HepG2 (cell line): ENCODE measurements around the gene PACC1. TPM values are rescaled to one million over a fixed set of nuclear protein-coding genes. Genes with fewer than 3 reads are reported as not detected.
"Not testable (repeated sequence)": the region's sequence is repeated elsewhere in the genome, so short reads cannot be mapped to it uniquely, and the experiment has no call there.

Source experiments
- ATAC-seq: fragments of 200-7000 bp; cut with Tn5 transposase; 3 replicates; pipeline ENCODE4 v1.9.1; 2020; ENCODE audit warnings: mild to moderate bottlenecking, moderate library complexity
- BruUV-seq: library from RNA; stranded (reverse); fragments of 400-500 nt; replicated peaks from 2 replicates; lab custom pipeline; 2021; lab: Mats Ljungman, UMichigan
- CTCF ChIA-PET: fragments of 300-600 bp; formaldehyde crosslinking; extraction: SDS; loops from one replicate; lab custom pipeline; 2021; ENCODE audit warnings: low total read pairs, inconsistent platforms, low intra/inter-chr PET ratio; lab: Yijun Ruan, JAX
- POLR2A ChIA-PET: fragments of 350-600 bp; sonication (Branson Sonifier 250); formaldehyde crosslinking; loops from one replicate; lab custom pipeline; 2020; ENCODE audit warnings: antibody characterized with exemption, inconsistent platforms; lab: Yijun Ruan, JAX
- DNase-seq: peaks from one replicate; pipeline ENCODE4 v3.0.0-alpha.2; 2015; ENCODE audit warnings: low spot score
- FAIRE-seq: peaks from 3 replicates; lab custom pipeline; 2011; peaks lifted over from hg19 to GRCh38; lab: Jason Lieb, UNC
- H2AFZ ChIP-seq: one replicate; pipeline ENCODE4 v1.6.1; 2011; ENCODE audit warnings: low read length, inconsistent platforms
- H3K27ac ChIP-seq: fragments of 300-600 bp; 3 replicates; pipeline ENCODE4 v1.8.0; 2011; ENCODE audit warnings: mixed run types, mild to moderate bottlenecking, mixed read lengths, low read length, inconsistent platforms; ENCODE audit not compliant: insufficient read depth; ENCODE audit errors: extremely low read length
- H3K27me3 ChIP-seq, 2 experiments: fragments of 200-600 bp in 1 of 2; 2 replicates in 1 of 2; 3 replicates in 1 of 2; pipeline versions ENCODE4 v1.6.0 to v1.8.0; 2011; ENCODE audit warnings: low read length in 2 of 2, mild to moderate bottlenecking in 2 of 2, moderate library complexity in 2 of 2, inconsistent platforms in 1 of 2; ENCODE audit not compliant: insufficient read depth in 2 of 2, control insufficient read depth in 1 of 2
- H3K36me3 ChIP-seq, 2 experiments: fragments of 200-600 bp in 1 of 2; replicated peaks in 1 of 2; 2 replicates in 1 of 2; 3 replicates in 1 of 2; pipeline versions ENCODE4 v1.5.1 to v1.8.0; 2011; ENCODE audit warnings: low read length in 2 of 2, inconsistent platforms in 1 of 2; ENCODE audit not compliant: insufficient read depth in 2 of 2, control insufficient read depth in 1 of 2
- H3K4me1 ChIP-seq: 2 replicates; pipeline ENCODE4 v1.5.1; 2012; ENCODE audit warnings: low read length, inconsistent platforms; ENCODE audit not compliant: insufficient read depth
- H3K4me2 ChIP-seq: 2 replicates; pipeline ENCODE4 v1.6.0; 2011; ENCODE audit warnings: low read depth, low read length, inconsistent platforms
- H3K4me3 ChIP-seq, 3 experiments: fragments of 200-600 bp in 1 of 3; sonication (generic), shearing (Covaris generic) in 1 of 3; replicated peaks in 1 of 3; 2 replicates each; pipeline ENCODE4 v1.5.1; 2011 to 2016; ENCODE audit warnings: low read length in 3 of 3, inconsistent platforms in 2 of 3, low read depth in 2 of 3, mild to moderate bottlenecking in 2 of 3, control low read depth in 1 of 3, mixed read lengths in 1 of 3; ENCODE audit not compliant: insufficient read depth in 1 of 3
- H3K79me2 ChIP-seq: one replicate; pipeline ENCODE4 v1.6.1; 2011; ENCODE audit warnings: low read length, inconsistent platforms; ENCODE audit not compliant: insufficient read depth
- H3K9ac ChIP-seq: 2 replicates; pipeline ENCODE4 v1.6.0; 2011; ENCODE audit warnings: mild to moderate bottlenecking, low read depth, low read length, inconsistent platforms; ENCODE audit not compliant: insufficient read depth
- H3K9me3 ChIP-seq: 2 replicates; pipeline ENCODE4 v1.5.1; 2012; ENCODE audit warnings: mild to moderate bottlenecking, low read length
- H4K20me1 ChIP-seq: 2 replicates; pipeline ENCODE4 v1.6.0; 2011; ENCODE audit warnings: inconsistent platforms, mild to moderate bottlenecking, low read length, moderate library complexity; ENCODE audit not compliant: insufficient read depth
- JDP2 ChIP-seq: sonication (generic); formaldehyde crosslinking; IDR thresholded peaks from 2 replicates; pipeline ENCODE4 v1.8.1; 2022; ENCODE audit warnings: missing genetic modification reagents, borderline replicate concordance
- MTA1 ChIP-seq: sonication (generic); formaldehyde crosslinking; IDR thresholded peaks from 2 replicates; pipeline ENCODE4 v1.4.0; 2020; ENCODE audit warnings: missing genetic modification reagents, mild to moderate bottlenecking, borderline replicate concordance
- ZNF317 ChIP-seq: sonication (generic); formaldehyde crosslinking; IDR thresholded peaks from 2 replicates; pipeline ENCODE4 v1.5.0; 2020; ENCODE audit warnings: mild to moderate bottlenecking, missing genetic modification reagents
- WGBS: methylation state at CpG from one replicate; pipeline ENCODE4 v1.1.6; 2017; ENCODE audit warnings: low lambda C conversion rate; 5-methylcytosine and 5-hydroxymethylcytosine counted together
- in situ Hi-C: cut with HindIII; loops from 2 replicates; pipeline ENCODE4 v1.10.0; 2017; ENCODE audit warnings: low pct_unique_long_range_greater_than_20kb; ENCODE audit not compliant: extremely low pct_ligation_motif_present
- intact Hi-C: fragments of 100-400 bp; cut with micrococcal nuclease; formaldehyde crosslinking; loops from one replicate; pipeline ENCODE4 v1.10.0; 2022; ENCODE audit not compliant: unreplicated experiment
- polyA plus RNA-seq, 8 experiments: library from polyadenylated mRNA; depleted of rRNA in 3 of 8; stranded (reverse) in 7 of 8; unstranded in 1 of 8; fragments of >200 nt; fragmentation: Illumina TruSeq in 4 of 8; extraction: Trizol in 4 of 8; gene quantifications; 2 replicates each; pipeline versions ENCODE4 v1.2.1 to v1.2.3, GENCODE V29; 2011 to 2016; ENCODE audit warnings: low read depth in 4 of 8, missing spikeins in 1 of 8, mixed read lengths in 1 of 8; ENCODE audit not compliant: insufficient read depth in 1 of 8
- total RNA-seq, 5 experiments: library from RNA; depleted of rRNA; stranded (reverse); fragments of >200 nt; fragmentation: Illumina TruSeq; extraction: Trizol; gene quantifications; 2 replicates each; pipeline ENCODE4 v1.2.3, GENCODE V29; 2016; ENCODE audit warnings: low read depth in 1 of 5

PACC1 gene
- total and polyA plus RNA-seq, 2 of the 13 experiments (the other 11 are each of a cell fraction or from before 2014, with no cell fraction given) = 9.4 to 10.7 TPM

DNA sequence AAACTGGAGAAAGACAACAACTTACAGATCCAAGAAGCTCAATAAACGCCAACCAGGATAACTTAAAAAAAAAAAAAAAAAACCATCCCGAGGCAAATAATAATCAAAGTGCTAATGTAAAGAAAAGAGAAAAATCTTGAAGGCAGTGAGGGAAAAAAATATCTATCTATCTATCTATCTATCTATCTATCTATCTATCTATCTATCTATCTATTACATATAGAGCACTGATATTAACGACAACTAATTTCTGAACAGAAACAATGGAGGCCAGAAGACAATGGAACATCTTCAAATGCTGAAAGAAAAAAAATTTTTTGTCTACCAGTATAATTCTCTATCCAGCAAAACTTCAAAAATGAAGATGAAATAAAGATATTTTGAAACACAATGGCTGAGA is 18.0 kb downstream of the PACC1 start:
- Histone ChIP-seq H2AFZ (no peak overlapping the region), H3K27me3 (no peaks in the 10 kb centered on the region), H3K36me3 (peaks cover 0 to 4% of the 10 kb centered on the region in 2 experiments; a peak in 1 of 5 replicates), H3K9ac (no peak overlapping the region), H3K27ac (no peak overlapping the region), H3K79me2 (no peaks in the 10 kb centered on the region), H3K4me1 (no peaks in the 10 kb centered on the region), H3K4me3 (no peak overlapping the region), H3K9me3 (peaks cover 10% of the 10 kb centered on the region; the same call in 1 of the 2 replicates), H4K20me1 (no peaks in the 10 kb centered on the region), H3K4me2 (no peak overlapping the region)
- intact Hi-C loops (no loop called here), in situ Hi-C loops (no loop called here)
- 92% methylated on average over 3 of the region's 3 CpGs for WGBS
- no peak for DNase-seq
- no peak for FAIRE-seq
- no TSS peak for BruUV-seq
- CTCF ChIA-PET = no interaction called here
- POLR2A ChIA-PET = no interaction called here
- ATAC-seq = no peak
- no peak for TF ChIP-seq JDP2 (CRISPR knock-in tag)
- no peak for TF ChIP-seq MTA1 (CRISPR knock-in tag)
- TF ChIP-seq ZNF317 (CRISPR knock-in tag) = peak; percentile 99

- WGBS = 95% methylated on average over 6 of the region's 6 CpGs
- intact Hi-C loops, in situ Hi-C loops, FAIRE-seq, H3K4me3 ChIP-seq, H4K20me1 ChIP-seq, ATAC-seq, BruUV-seq, H3K4me1 ChIP-seq, H2AFZ ChIP-seq, CTCF ChIA-PET, H3K9ac ChIP-seq, H3K4me2 ChIP-seq, H3K27ac ChIP-seq, DNase-seq, H3K27me3 ChIP-seq, H3K36me3 ChIP-seq, POLR2A ChIA-PET, H3K79me2 ChIP-seq: not testable (repeated sequence)
- peaks cover 10% of the 10 kb centered on the region; the same call in 1 of the 2 replicates for H3K9me3 ChIP-seq
Measured at GRCh38 chr1:212395678-212396437, 18.8 kb downstream of the PACC1 start.
